GM23338 (cell line): ENCODE results near the gene VPS16. TPM values are rescaled to one million over a fixed set of nuclear protein-coding genes. Genes with fewer than 3 reads are reported as not detected.

Source experiments
- ATAC-seq: fragments of 200-7000 bp; cut with Tn5 transposase; 3 replicates; pipeline ENCODE4 v1.9.1; 2020
- DNase-seq: peaks from one replicate; pipeline ENCODE4 v3.0.0-alpha.2; 2015; ENCODE audit warnings: low spot score
- H2AFZ ChIP-seq: fragments of 200-600 bp; sonication (generic); 2 replicates; pipeline ENCODE4 v1.8.0; 2016; ENCODE audit warnings: antibody characterized with exemption, mild to moderate bottlenecking, moderate library complexity
- H3F3A ChIP-seq: fragments of 200-600 bp; sonication (generic); replicated peaks from 2 replicates; pipeline ENCODE4 v1.8.0; 2017; ENCODE audit warnings: antibody characterized with exemption, mixed run types, low read depth
- H3K27ac ChIP-seq: fragments of 200-600 bp; sonication (generic); 2 replicates; pipeline ENCODE4 v1.6.1; 2016; ENCODE audit warnings: low read depth
- H3K27me3 ChIP-seq: fragments of 200-600 bp; sonication (generic); 2 replicates; pipeline ENCODE4 v1.8.0; 2016; ENCODE audit warnings: mild to moderate bottlenecking, mixed run types, moderate library complexity; ENCODE audit not compliant: insufficient read depth
- H3K36me3 ChIP-seq: fragments of 200-600 bp; sonication (generic); 2 replicates; pipeline ENCODE4 v1.8.0; 2016; ENCODE audit warnings: mild to moderate bottlenecking; ENCODE audit not compliant: insufficient read depth
- H3K4me1 ChIP-seq: fragments of 200-600 bp; sonication (generic); 2 replicates; pipeline ENCODE4 v1.8.0; 2016; ENCODE audit warnings: mild to moderate bottlenecking, moderate library complexity; ENCODE audit not compliant: insufficient read depth
- H3K4me2 ChIP-seq: fragments of 200-600 bp; sonication (generic); 2 replicates; pipeline ENCODE4 v1.7.1; 2017; ENCODE audit warnings: mixed run types
- H3K4me3 ChIP-seq: fragments of 200-600 bp; sonication (generic); 2 replicates; pipeline ENCODE4 v1.6.1; 2016; ENCODE audit warnings: mixed run types
- H3K79me2 ChIP-seq: fragments of 200-600 bp; sonication (generic); replicated peaks from 2 replicates; pipeline ENCODE4 v1.8.0; 2017; ENCODE audit warnings: mild to moderate bottlenecking; ENCODE audit not compliant: insufficient read depth
- H3K9me2 ChIP-seq: fragments of 200-600 bp; sonication (generic); 2 replicates; pipeline ENCODE4 v1.8.0; 2017; ENCODE audit not compliant: insufficient read depth
- H4K20me1 ChIP-seq: fragments of 200-600 bp; sonication (generic); replicated peaks from 2 replicates; pipeline ENCODE4 v1.8.0; 2017; ENCODE audit warnings: mild to moderate bottlenecking; ENCODE audit not compliant: insufficient read depth
- H3K27ac Mint-ChIP-seq: 2 replicates; pipeline ENCODE4 v1.8.0; 2020; ENCODE audit warnings: inconsistent platforms, mild to moderate bottlenecking, moderate library complexity, mixed read lengths
- H3K27me3 Mint-ChIP-seq: 3 replicates; pipeline ENCODE4 v1.8.0; 2022; ENCODE audit warnings: low read depth, mild to moderate bottlenecking, moderate library complexity, mixed read lengths, inconsistent platforms; ENCODE audit not compliant: insufficient read depth, poor library complexity
- H3K36me3 Mint-ChIP-seq: 3 replicates; pipeline ENCODE4 v1.8.0; 2021; ENCODE audit warnings: low read depth, mild to moderate bottlenecking, inconsistent platforms, moderate library complexity, mixed read lengths
- H3K4me1 Mint-ChIP-seq: 3 replicates; pipeline ENCODE4 v1.8.0; 2020; ENCODE audit warnings: mild to moderate bottlenecking, inconsistent platforms, mixed read lengths
- H3K4me3 Mint-ChIP-seq: 3 replicates; pipeline ENCODE4 v1.8.0; 2021; ENCODE audit warnings: moderate library complexity, mild to moderate bottlenecking, inconsistent platforms, mixed read lengths
- H3K9me3 Mint-ChIP-seq: 3 replicates; pipeline ENCODE4 v1.8.0; 2020; ENCODE audit warnings: moderate library complexity, mild to moderate bottlenecking, inconsistent platforms, mixed read lengths
- CREB1 ChIP-seq: fragments of 250-450 bp; sonication (Bioruptor Pico); IDR thresholded peaks from 2 replicates; pipeline ENCODE4 v1.5.0; 2020; ENCODE audit warnings: low read depth, mild to moderate bottlenecking, moderate library complexity
- EZH2phosphoT487 ChIP-seq: fragments of 200-600 bp; sonication (generic); IDR thresholded peaks from one replicate; pipeline ENCODE4 v1.8.1; 2018; ENCODE audit warnings: antibody characterized with exemption; ENCODE audit not compliant: unreplicated experiment
- JUNB ChIP-seq: IDR thresholded peaks from one replicate; pipeline ENCODE4 v1.6.1; 2016; ENCODE audit warnings: antibody characterized with exemption; ENCODE audit not compliant: unreplicated experiment
- NANOG ChIP-seq: IDR thresholded peaks from 2 replicates; pipeline ENCODE4 v1.6.1; 2016; ENCODE audit warnings: antibody characterized with exemption, borderline replicate concordance
- POLR2AphosphoS5 ChIP-seq: IDR thresholded peaks from 2 replicates; pipeline ENCODE4 v1.6.1; 2016; ENCODE audit warnings: antibody characterized with exemption, low read depth
- STAT1 ChIP-seq: IDR thresholded peaks from one replicate; pipeline ENCODE4 v1.6.1; 2016; ENCODE audit warnings: antibody characterized with exemption; ENCODE audit not compliant: unreplicated experiment
- ZNF114 ChIP-seq: fragments of 250-450 bp; sonication (Bioruptor Pico); IDR thresholded peaks from 2 replicates; pipeline ENCODE4 v1.5.0; 2020; ENCODE audit warnings: mild to moderate bottlenecking, moderate library complexity
- ZNF331 ChIP-seq: fragments of 250-450 bp; sonication (Bioruptor Pico); IDR thresholded peaks from 2 replicates; pipeline ENCODE4 v1.5.0; 2020; ENCODE audit warnings: low read depth, mild to moderate bottlenecking, moderate library complexity
- polyA plus RNA-seq: library from polyadenylated mRNA; unstranded; fragments of >200 nt; fragmentation: Nextera tagmentation; extraction: Ambion mirVana; gene quantifications from 2 replicates; pipeline ENCODE4 v1.2.1, GENCODE V29; 2016
- total RNA-seq: library from RNA; depleted of rRNA; stranded (reverse); fragments of >200 nt; shearing (Covaris generic); gene quantifications from 2 replicates; pipeline ENCODE4 v1.2.3, GENCODE V29; 2014
- TF ChIP-seq, protein P1 (sequence below): IDR thresholded peaks from 2 replicates; pipeline ENCODE4 v1.6.1; 2016; ENCODE audit warnings: antibody characterized with exemption
- TF ChIP-seq, protein P2 (sequence below): IDR thresholded peaks from one replicate; pipeline ENCODE4 v1.6.1; 2018; ENCODE audit warnings: antibody characterized with exemption; ENCODE audit not compliant: unreplicated experiment
- TF ChIP-seq, protein P3 (sequence below), 2 experiments: fragments of 200-600 bp in 1 of 2; sonication (generic) in 1 of 2; conservative IDR thresholded peaks; 2 replicates each; pipeline versions ENCODE4 v1.5.1 to v1.6.1; 2016 to 2017; ENCODE audit warnings: antibody characterized with exemption in 2 of 2, low read depth in 2 of 2, mild to moderate bottlenecking in 2 of 2, moderate library complexity in 1 of 2

The VPS16 gene
- total and polyA plus RNA-seq, 2 experiments from 2014 or later, result 11.2 to 17.7 TPM

GRCh38 chr20:2838170-2838797 lies 2.3 kb upstream of the VPS16 start (continued):
- no peak for TF ChIP-seq CREB1
- no peak for TF ChIP-seq STAT1
- no peak for TF ChIP-seq EZH2phosphoT487
- TF ChIP-seq, protein P1, sequence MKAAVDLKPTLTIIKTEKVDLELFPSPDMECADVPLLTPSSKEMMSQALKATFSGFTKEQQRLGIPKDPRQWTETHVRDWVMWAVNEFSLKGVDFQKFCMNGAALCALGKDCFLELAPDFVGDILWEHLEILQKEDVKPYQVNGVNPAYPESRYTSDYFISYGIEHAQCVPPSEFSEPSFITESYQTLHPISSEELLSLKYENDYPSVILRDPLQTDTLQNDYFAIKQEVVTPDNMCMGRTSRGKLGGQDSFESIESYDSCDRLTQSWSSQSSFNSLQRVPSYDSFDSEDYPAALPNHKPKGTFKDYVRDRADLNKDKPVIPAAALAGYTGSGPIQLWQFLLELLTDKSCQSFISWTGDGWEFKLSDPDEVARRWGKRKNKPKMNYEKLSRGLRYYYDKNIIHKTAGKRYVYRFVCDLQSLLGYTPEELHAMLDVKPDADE, result no peak
- no peak for TF ChIP-seq POLR2AphosphoS5

GRCh38 chr20:2838847-2839671 lies 1.5 kb upstream of the VPS16 start:
- DNase-seq (no peak), ATAC-seq (no peak)
- no peak overlapping the region for H3K27ac ChIP-seq
- H3K27me3 ChIP-seq, result peaks cover 22% of the 10 kb centered on the region
- no peaks in the 10 kb centered on the region for H3F3A ChIP-seq
- no peak overlapping the region for H3K4me3 ChIP-seq
- H4K20me1 ChIP-seq, result no peaks in the 10 kb centered on the region
- H3K36me3 Mint-ChIP-seq, result peaks cover 4% of the 10 kb centered on the region
- H3K9me2 ChIP-seq, result no peaks in the 10 kb centered on the region
- peak overlapping the region; percentile 63 for H3K4me3 Mint-ChIP-seq
- no peaks in the 10 kb centered on the region for H3K79me2 ChIP-seq
- no peak overlapping the region for H3K27ac Mint-ChIP-seq
- no peaks in the 10 kb centered on the region for H3K36me3 ChIP-seq
- no peak overlapping the region for H2AFZ ChIP-seq
- no peaks in the 10 kb centered on the region for H3K4me1 ChIP-seq
- peaks cover 5% of the 10 kb centered on the region for H3K4me1 Mint-ChIP-seq
- TF ChIP-seq, protein P2, sequence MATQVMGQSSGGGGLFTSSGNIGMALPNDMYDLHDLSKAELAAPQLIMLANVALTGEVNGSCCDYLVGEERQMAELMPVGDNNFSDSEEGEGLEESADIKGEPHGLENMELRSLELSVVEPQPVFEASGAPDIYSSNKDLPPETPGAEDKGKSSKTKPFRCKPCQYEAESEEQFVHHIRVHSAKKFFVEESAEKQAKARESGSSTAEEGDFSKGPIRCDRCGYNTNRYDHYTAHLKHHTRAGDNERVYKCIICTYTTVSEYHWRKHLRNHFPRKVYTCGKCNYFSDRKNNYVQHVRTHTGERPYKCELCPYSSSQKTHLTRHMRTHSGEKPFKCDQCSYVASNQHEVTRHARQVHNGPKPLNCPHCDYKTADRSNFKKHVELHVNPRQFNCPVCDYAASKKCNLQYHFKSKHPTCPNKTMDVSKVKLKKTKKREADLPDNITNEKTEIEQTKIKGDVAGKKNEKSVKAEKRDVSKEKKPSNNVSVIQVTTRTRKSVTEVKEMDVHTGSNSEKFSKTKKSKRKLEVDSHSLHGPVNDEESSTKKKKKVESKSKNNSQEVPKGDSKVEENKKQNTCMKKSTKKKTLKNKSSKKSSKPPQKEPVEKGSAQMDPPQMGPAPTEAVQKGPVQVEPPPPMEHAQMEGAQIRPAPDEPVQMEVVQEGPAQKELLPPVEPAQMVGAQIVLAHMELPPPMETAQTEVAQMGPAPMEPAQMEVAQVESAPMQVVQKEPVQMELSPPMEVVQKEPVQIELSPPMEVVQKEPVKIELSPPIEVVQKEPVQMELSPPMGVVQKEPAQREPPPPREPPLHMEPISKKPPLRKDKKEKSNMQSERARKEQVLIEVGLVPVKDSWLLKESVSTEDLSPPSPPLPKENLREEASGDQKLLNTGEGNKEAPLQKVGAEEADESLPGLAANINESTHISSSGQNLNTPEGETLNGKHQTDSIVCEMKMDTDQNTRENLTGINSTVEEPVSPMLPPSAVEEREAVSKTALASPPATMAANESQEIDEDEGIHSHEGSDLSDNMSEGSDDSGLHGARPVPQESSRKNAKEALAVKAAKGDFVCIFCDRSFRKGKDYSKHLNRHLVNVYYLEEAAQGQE, result no peak
- TF ChIP-seq, protein P1, result no peak
- TF ChIP-seq, protein P3, sequence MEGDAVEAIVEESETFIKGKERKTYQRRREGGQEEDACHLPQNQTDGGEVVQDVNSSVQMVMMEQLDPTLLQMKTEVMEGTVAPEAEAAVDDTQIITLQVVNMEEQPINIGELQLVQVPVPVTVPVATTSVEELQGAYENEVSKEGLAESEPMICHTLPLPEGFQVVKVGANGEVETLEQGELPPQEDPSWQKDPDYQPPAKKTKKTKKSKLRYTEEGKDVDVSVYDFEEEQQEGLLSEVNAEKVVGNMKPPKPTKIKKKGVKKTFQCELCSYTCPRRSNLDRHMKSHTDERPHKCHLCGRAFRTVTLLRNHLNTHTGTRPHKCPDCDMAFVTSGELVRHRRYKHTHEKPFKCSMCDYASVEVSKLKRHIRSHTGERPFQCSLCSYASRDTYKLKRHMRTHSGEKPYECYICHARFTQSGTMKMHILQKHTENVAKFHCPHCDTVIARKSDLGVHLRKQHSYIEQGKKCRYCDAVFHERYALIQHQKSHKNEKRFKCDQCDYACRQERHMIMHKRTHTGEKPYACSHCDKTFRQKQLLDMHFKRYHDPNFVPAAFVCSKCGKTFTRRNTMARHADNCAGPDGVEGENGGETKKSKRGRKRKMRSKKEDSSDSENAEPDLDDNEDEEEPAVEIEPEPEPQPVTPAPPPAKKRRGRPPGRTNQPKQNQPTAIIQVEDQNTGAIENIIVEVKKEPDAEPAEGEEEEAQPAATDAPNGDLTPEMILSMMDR (conservative IDR thresholded peaks at IDR 0.05; ENCODE audit: low read depth in 2 of 2), result no peak
- TF ChIP-seq JUNB (no peak), ZNF114 (CRISPR knock-in tag) (no peak), NANOG (no peak), ZNF331 (CRISPR knock-in tag) (no peak), CREB1 (no peak)
- H3K4me2 ChIP-seq, result no peak overlapping the region
- H3K9me3 Mint-ChIP-seq, result peaks cover 5% of the 10 kb centered on the region; the same call in 2 of the 3 replicates
- peaks cover 21% of the 10 kb centered on the region for H3K27me3 Mint-ChIP-seq
